HepG2 (cell line): Measurements from ENCODE around the gene ZNF607. TPM values are rescaled to one million over a fixed set of nuclear protein-coding genes. Genes with fewer than 3 reads are reported as not detected.

Experiments
- GABPB1 ChIP-seq: IDR thresholded peaks from 2 replicates; pipeline ENCODE4 v1.6.1; 2016; ENCODE audit warnings: mild to moderate bottlenecking, missing genetic modification reagents, moderate library complexity, missing compliant biosample characterization
- HNRNPLL ChIP-seq: fragments of 200-400 bp; formaldehyde crosslinking; IDR thresholded peaks from 2 replicates; pipeline ENCODE4 v1.6.1; 2017; ENCODE audit warnings: mild to moderate bottlenecking, low read depth, low read length; ENCODE audit not compliant: poor library complexity, severe bottlenecking
- KLF15 ChIP-seq: sonication (generic); formaldehyde crosslinking; IDR thresholded peaks from 2 replicates; pipeline ENCODE4 v1.8.1; 2023; ENCODE audit warnings: borderline replicate concordance, mild to moderate bottlenecking, inconsistent platforms, missing genetic modification reagents, mixed read lengths
- MAZ ChIP-seq, 2 experiments: sonication (generic) in 1 of 2; formaldehyde crosslinking in 1 of 2; IDR thresholded peaks; 2 replicates each; pipeline versions ENCODE4 v1.5.0 to v1.6.1; 2012 to 2020; ENCODE audit warnings: low read depth in 2 of 2, mild to moderate bottlenecking in 2 of 2, borderline replicate concordance in 1 of 2, improper control_type of control experiment in 1 of 2, low read length in 1 of 2, missing genetic modification reagents in 1 of 2, moderate library complexity in 1 of 2
- MYNN ChIP-seq: sonication (generic); formaldehyde crosslinking; IDR thresholded peaks from 2 replicates; pipeline ENCODE4 v1.4.0; 2020; ENCODE audit warnings: mild to moderate bottlenecking, low read depth, missing genetic modification reagents
- RNF2 ChIP-seq: fragments of 450-650 bp; conservative IDR thresholded peaks from 2 replicates; pipeline ENCODE4 v1.6.1; 2016; ENCODE audit warnings: low read depth
- SMAD1 ChIP-seq: sonication (generic); formaldehyde crosslinking; IDR thresholded peaks from 2 replicates; pipeline ENCODE4 v1.4.0; 2020; ENCODE audit warnings: missing genetic modification reagents, low read depth, mild to moderate bottlenecking, borderline replicate concordance
- YEATS4 ChIP-seq: sonication (generic); formaldehyde crosslinking; IDR thresholded peaks from 2 replicates; pipeline ENCODE4 v1.4.0; 2020; ENCODE audit warnings: missing genetic modification reagents, borderline replicate concordance
- ZNF234 ChIP-seq: sonication (generic); formaldehyde crosslinking; conservative IDR thresholded peaks from 2 replicates; pipeline ENCODE4 v1.5.1; 2020; ENCODE audit warnings: mild to moderate bottlenecking, missing genetic modification reagents
- ZNF501 ChIP-seq: sonication (generic); formaldehyde crosslinking; IDR thresholded peaks from 2 replicates; pipeline ENCODE4 v1.5.1; 2020; ENCODE audit warnings: mild to moderate bottlenecking, moderate library complexity, missing genetic modification reagents
- polyA plus RNA-seq, 8 experiments: library from polyadenylated mRNA; depleted of rRNA in 3 of 8; stranded (reverse) in 7 of 8; unstranded in 1 of 8; fragments of >200 nt; fragmentation: Illumina TruSeq in 4 of 8; extraction: Trizol in 4 of 8; gene quantifications; 2 replicates each; pipeline versions ENCODE4 v1.2.1 to v1.2.3, GENCODE V29; 2011 to 2016; ENCODE audit warnings: low read depth in 4 of 8, missing spikeins in 1 of 8, mixed read lengths in 1 of 8; ENCODE audit not compliant: insufficient read depth in 1 of 8
- total RNA-seq, 5 experiments: library from RNA; depleted of rRNA; stranded (reverse); fragments of >200 nt; fragmentation: Illumina TruSeq; extraction: Trizol; gene quantifications; 2 replicates each; pipeline ENCODE4 v1.2.3, GENCODE V29; 2016; ENCODE audit warnings: low read depth in 1 of 5
- TF ChIP-seq, protein P1 (sequence below), 2 experiments: sonication (generic) in 1 of 2; formaldehyde crosslinking in 1 of 2; IDR thresholded peaks; 2 replicates each; pipeline versions ENCODE4 v1.4.0 to v1.6.1; 2016 to 2020; ENCODE audit warnings: borderline replicate concordance in 1 of 2, low read depth in 1 of 2, mild to moderate bottlenecking in 1 of 2, missing genetic modification reagents in 1 of 2
- TF ChIP-seq, protein P2 (sequence below): sonication (generic); formaldehyde crosslinking; IDR thresholded peaks from 2 replicates; pipeline ENCODE4 v1.8.0; 2022; ENCODE audit warnings: mild to moderate bottlenecking, missing genetic modification reagents; ENCODE audit not compliant: insufficient replicate concordance
- TF ChIP-seq, protein P3 (sequence below): sonication (generic); formaldehyde crosslinking; IDR thresholded peaks from 2 replicates; pipeline ENCODE4 v1.4.0; 2020; ENCODE audit warnings: mild to moderate bottlenecking, missing genetic modification reagents

The ZNF607 gene
- total and polyA plus RNA-seq, 2 of the 13 experiments (the other 11 are each of a cell fraction or from before 2014, with no cell fraction given), result 3.8 to 8.3 TPM

DNA sequence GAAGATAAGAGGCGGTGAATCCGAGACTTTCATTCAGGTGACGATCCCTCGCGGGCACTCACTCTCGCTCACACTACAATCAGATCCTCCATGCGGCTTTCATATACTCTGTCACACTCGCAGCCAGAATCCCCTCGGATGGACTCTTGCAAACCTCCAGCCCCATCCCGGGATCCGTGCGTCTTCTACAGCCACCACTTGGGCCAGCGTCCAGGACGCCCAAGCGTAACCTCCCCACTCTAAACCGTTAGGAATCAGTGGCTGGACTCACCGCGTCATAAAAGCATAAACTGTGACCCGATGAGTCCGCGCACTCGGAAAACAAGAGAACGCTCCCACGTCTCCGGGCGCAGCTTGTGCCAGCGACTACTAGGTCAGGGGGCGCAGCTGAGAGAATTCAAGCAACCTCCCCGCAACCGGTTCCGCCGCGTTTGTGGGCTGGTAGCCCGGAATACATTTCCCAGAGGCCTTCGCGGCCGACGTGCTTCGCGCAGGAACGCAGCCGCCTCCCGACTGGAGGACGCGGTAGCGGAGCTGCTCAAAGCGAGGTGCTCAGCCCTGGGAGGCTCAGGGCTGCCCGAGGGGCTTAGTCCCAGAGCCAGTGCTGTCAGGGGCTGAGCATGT, 27.6 kb downstream of the ZNF607 start (continued):
- TF ChIP-seq KLF15 (CRISPR knock-in tag), result no peak
- TF ChIP-seq MYNN (CRISPR knock-in tag), result no peak
- TF ChIP-seq, protein P1, sequence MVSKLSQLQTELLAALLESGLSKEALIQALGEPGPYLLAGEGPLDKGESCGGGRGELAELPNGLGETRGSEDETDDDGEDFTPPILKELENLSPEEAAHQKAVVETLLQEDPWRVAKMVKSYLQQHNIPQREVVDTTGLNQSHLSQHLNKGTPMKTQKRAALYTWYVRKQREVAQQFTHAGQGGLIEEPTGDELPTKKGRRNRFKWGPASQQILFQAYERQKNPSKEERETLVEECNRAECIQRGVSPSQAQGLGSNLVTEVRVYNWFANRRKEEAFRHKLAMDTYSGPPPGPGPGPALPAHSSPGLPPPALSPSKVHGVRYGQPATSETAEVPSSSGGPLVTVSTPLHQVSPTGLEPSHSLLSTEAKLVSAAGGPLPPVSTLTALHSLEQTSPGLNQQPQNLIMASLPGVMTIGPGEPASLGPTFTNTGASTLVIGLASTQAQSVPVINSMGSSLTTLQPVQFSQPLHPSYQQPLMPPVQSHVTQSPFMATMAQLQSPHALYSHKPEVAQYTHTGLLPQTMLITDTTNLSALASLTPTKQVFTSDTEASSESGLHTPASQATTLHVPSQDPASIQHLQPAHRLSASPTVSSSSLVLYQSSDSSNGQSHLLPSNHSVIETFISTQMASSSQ (IDR thresholded peaks at IDR 0.05; ENCODE audit: low read depth), result no peak
- TF ChIP-seq, protein P1 (CRISPR knock-in tag; IDR thresholded peaks at IDR 0.05; ENCODE audit: borderline replicate concordance), result peak; percentile 24; the same call in 1 of the 2 replicates
- no peak for TF ChIP-seq ZNF234 (CRISPR knock-in tag)
- TF ChIP-seq HNRNPLL, result peak; percentile 95
- peak; percentile 86 for TF ChIP-seq YEATS4 (CRISPR knock-in tag)
- peak; percentile 90 for TF ChIP-seq GABPB1 (CRISPR knock-in tag)
- 0 out of 2 replicates have a peak, but pooled peaks have one; percentile 63 for TF ChIP-seq SMAD1 (CRISPR knock-in tag)
- TF ChIP-seq, protein P2, sequence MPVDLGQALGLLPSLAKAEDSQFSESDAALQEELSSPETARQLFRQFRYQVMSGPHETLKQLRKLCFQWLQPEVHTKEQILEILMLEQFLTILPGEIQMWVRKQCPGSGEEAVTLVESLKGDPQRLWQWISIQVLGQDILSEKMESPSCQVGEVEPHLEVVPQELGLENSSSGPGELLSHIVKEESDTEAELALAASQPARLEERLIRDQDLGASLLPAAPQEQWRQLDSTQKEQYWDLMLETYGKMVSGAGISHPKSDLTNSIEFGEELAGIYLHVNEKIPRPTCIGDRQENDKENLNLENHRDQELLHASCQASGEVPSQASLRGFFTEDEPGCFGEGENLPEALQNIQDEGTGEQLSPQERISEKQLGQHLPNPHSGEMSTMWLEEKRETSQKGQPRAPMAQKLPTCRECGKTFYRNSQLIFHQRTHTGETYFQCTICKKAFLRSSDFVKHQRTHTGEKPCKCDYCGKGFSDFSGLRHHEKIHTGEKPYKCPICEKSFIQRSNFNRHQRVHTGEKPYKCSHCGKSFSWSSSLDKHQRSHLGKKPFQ, result peak; percentile 42
- peak; percentile 51; the same call in 1 of the 2 replicates for TF ChIP-seq RNF2
- peak; percentile 55; the same call in 1 of the 2 replicates for TF ChIP-seq MAZ (IDR thresholded peaks at IDR 0.05; ENCODE audit: borderline replicate concordance, low read depth, low read length)
- peak; percentile 43; the same call in 1 of the 2 replicates for TF ChIP-seq MAZ (CRISPR knock-in tag; IDR thresholded peaks at IDR 0.05; ENCODE audit: low read depth)
- TF ChIP-seq, protein P3, sequence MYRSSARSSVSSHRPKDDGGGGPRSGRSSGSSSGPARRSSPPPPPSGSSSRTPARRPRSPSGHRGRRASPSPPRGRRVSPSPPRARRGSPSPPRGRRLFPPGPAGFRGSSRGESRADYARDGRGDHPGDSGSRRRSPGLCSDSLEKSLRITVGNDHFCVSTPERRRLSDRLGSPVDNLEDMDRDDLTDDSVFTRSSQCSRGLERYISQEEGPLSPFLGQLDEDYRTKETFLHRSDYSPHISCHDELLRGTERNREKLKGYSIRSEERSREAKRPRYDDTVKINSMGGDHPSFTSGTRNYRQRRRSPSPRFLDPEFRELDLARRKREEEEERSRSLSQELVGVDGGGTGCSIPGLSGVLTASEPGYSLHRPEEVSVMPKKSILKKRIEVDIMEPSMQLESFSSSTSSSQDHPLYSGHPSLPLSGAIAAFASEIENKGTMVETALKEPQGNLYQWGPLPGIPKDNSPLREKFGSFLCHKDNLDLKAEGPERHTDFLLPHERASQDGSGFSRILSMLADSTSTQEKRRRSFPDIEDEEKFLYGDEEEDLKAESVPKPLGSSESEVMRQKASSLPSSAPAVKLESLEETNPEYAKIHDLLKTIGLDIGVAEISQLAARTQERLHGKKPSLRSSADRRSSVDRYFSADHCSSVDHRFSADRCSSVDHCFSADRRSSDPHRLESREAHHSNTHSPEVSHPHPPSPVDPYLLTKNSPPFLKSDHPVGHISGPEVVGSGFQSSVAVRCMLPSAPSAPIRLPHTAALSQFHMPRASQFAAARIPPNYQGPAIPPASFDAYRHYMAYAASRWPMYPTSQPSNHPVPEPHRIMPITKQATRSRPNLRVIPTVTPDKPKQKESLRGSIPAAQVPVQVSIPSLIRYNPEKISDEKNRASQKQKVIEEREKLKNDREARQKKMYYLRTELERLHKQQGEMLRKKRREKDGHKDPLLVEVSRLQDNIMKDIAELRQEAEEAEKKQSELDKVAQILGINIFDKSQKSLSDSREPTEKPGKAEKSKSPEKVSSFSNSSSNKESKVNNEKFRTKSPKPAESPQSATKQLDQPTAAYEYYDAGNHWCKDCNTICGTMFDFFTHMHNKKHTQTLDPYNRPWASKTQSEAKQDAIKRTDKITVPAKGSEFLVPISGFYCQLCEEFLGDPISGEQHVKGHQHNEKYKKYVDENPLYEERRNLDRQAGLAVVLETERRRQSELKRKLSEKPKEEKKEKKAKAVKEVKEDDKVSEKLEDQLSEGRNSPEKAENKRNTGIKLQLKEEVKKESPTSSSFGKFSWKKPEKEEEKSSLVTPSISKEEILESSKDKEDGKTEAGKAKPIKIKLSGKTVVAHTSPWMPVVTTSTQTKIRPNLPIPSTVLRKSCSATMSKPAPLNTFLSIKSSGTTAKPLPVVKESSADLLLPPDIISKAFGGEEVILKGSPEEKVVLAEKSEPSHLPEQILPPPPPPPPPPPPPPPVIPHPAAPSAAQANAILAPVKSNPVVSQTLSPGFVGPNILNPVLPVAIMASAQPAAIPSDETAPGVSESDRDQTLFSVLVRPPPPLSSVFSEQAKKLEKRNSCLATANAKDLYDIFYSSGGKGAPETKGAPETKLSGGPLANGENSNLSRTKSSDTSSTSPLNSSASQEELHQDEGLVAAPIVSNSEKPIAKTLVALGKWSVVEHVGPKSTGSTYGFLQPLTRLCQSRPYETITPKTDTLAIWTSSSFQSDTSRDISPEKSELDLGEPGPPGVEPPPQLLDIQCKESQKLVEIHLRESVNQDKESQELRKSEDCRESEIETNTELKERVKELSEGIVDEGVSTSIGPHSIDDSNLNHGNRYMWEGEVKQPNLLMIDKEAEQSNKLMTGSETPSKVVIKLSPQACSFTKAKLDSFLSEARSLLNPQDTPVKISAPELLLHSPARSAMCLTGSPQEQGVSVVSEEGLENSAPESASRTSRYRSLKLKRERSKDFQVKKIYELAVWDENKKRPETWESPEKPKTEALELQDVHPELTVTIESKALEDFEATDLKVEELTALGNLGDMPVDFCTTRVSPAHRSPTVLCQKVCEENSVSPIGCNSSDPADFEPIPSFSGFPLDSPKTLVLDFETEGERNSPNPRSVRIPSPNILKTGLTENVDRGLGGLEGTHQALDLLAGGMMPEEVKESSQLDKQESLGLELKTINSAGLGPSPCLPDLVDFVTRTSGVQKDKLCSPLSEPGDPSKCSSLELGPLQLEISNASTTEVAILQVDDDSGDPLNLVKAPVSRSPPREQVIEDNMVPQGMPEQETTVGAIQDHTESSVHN (CRISPR knock-in tag), result no peak
- TF ChIP-seq ZNF501 (CRISPR knock-in tag), result peak; percentile 71
